IPS-18a (cell line): ENCODE results near the gene ABTB2.

Experiments used
- H3K27ac ChIP-seq: one replicate; pipeline ENCODE4 v1.5.1; 2013; ENCODE audit warnings: low read length
- H3K27me3 ChIP-seq: one replicate; pipeline ENCODE4 v1.6.1; 2013; ENCODE audit warnings: mild to moderate bottlenecking, low read length; ENCODE audit not compliant: control insufficient read depth, insufficient read depth
- H3K36me3 ChIP-seq: one replicate; pipeline ENCODE4 v1.6.1; 2013; ENCODE audit warnings: low read depth, low read length; ENCODE audit not compliant: control insufficient read depth
- H3K4me1 ChIP-seq: one replicate; pipeline ENCODE4 v1.6.1; 2013; ENCODE audit warnings: low read depth, low read length; ENCODE audit not compliant: control insufficient read depth
- H3K4me3 ChIP-seq: one replicate; pipeline ENCODE4 v1.5.1; 2013; ENCODE audit warnings: low read length
- H3K9ac ChIP-seq: one replicate; pipeline ENCODE4 v1.6.1; 2013; ENCODE audit warnings: mild to moderate bottlenecking, low read length, moderate library complexity
- H3K9me3 ChIP-seq: one replicate; pipeline ENCODE4 v1.6.1; 2013; ENCODE audit warnings: low read depth, low read length; ENCODE audit not compliant: control insufficient read depth

The ABTB2 gene

GRCh38 chr11:34213366-34213765 is 144.4 kb downstream of the ABTB2 start:
- no peaks in the 10 kb centered on the region for H3K4me1 ChIP-seq

GRCh38 chr11:34212566-34212965 is 145.2 kb downstream of the ABTB2 start:
- Histone ChIP-seq H3K9ac (no peak overlapping the region), H3K36me3 (no peaks in the 10 kb centered on the region), H3K27ac (no peak overlapping the region), H3K4me3 (no peak overlapping the region), H3K27me3 (no peaks in the 10 kb centered on the region), H3K9me3 (no peaks in the 10 kb centered on the region), H3K4me1 (no peaks in the 10 kb centered on the region)

More at GRCh38 chr11:34213366-34213765, 144.4 kb downstream of the ABTB2 start:
- H3K9me3 ChIP-seq, result no peaks in the 10 kb centered on the region
- no peaks in the 10 kb centered on the region for H3K36me3 ChIP-seq
- no peak overlapping the region for H3K4me3 ChIP-seq
- H3K9ac ChIP-seq, result no peak overlapping the region
- no peaks in the 10 kb centered on the region for H3K27me3 ChIP-seq
- H3K27ac ChIP-seq, result no peak overlapping the region

- H3K27me3 ChIP-seq, result no peaks in the 10 kb centered on the region
- peaks cover 14% of the 10 kb centered on the region for H3K4me1 ChIP-seq
- no peaks in the 10 kb centered on the region for H3K9me3 ChIP-seq
- no peak overlapping the region for H3K27ac ChIP-seq
- no peak overlapping the region for H3K4me3 ChIP-seq
- H3K36me3 ChIP-seq, result no peaks in the 10 kb centered on the region
- no peak overlapping the region for H3K9ac ChIP-seq
These were observed 148.0 kb downstream of the ABTB2 start for GRCh38 chr11:34209809-34210208.

- H3K27ac ChIP-seq, result no peak overlapping the region
- H3K4me1 ChIP-seq, result peaks cover 17% of the 10 kb centered on the region
- H3K4me3 ChIP-seq, result no peak overlapping the region
- no peak overlapping the region for H3K9ac ChIP-seq
- H3K9me3 ChIP-seq, result no peaks in the 10 kb centered on the region
- H3K27me3 ChIP-seq, result no peaks in the 10 kb centered on the region
- no peaks in the 10 kb centered on the region for H3K36me3 ChIP-seq
These were observed 149.3 kb downstream of the ABTB2 start for GRCh38 chr11:34208266-34209135.

- H3K36me3 ChIP-seq, result no peaks in the 10 kb centered on the region
- H3K4me3 ChIP-seq, result no peak overlapping the region
- H3K27ac ChIP-seq, result no peak overlapping the region
- no peak overlapping the region for H3K9ac ChIP-seq
- peaks cover 17% of the 10 kb centered on the region for H3K4me1 ChIP-seq
- no peaks in the 10 kb centered on the region for H3K27me3 ChIP-seq
- H3K9me3 ChIP-seq, result no peaks in the 10 kb centered on the region
These were observed 150.2 kb downstream of the ABTB2 start for GRCh38 chr11:34207487-34208180.

GRCh38 chr11:34206407-34207300 is 151.2 kb downstream of the ABTB2 start:
- Histone ChIP-seq H3K36me3 (no peaks in the 10 kb centered on the region), H3K27ac (no peak overlapping the region), H3K4me1 (peaks cover 17% of the 10 kb centered on the region), H3K27me3 (no peaks in the 10 kb centered on the region), H3K9me3 (no peaks in the 10 kb centered on the region), H3K4me3 (no peak overlapping the region), H3K9ac (no peak overlapping the region)

- H3K36me3 ChIP-seq, result no peaks in the 10 kb centered on the region
- no peak overlapping the region for H3K27ac ChIP-seq
- H3K9ac ChIP-seq, result no peak overlapping the region
- H3K27me3 ChIP-seq, result no peaks in the 10 kb centered on the region
- H3K4me1 ChIP-seq, result peaks cover 20% of the 10 kb centered on the region
- no peak overlapping the region for H3K4me3 ChIP-seq
- H3K9me3 ChIP-seq, result no peaks in the 10 kb centered on the region
These were observed 152.3 kb downstream of the ABTB2 start for GRCh38 chr11:34205326-34206035.

- H3K36me3 ChIP-seq, result no peaks in the 10 kb centered on the region
- H3K4me3 ChIP-seq, result no peak overlapping the region
- H3K9me3 ChIP-seq, result no peaks in the 10 kb centered on the region
- H3K27ac ChIP-seq, result no peak overlapping the region
- peaks cover 20% of the 10 kb centered on the region for H3K4me1 ChIP-seq
- no peaks in the 10 kb centered on the region for H3K27me3 ChIP-seq
- no peak overlapping the region for H3K9ac ChIP-seq
These were observed 153.2 kb downstream of the ABTB2 start for GRCh38 chr11:34204396-34205279.

GRCh38 chr11:34203377-34203871 is 154.4 kb downstream of the ABTB2 start:
- Histone ChIP-seq H3K27ac (no peak overlapping the region), H3K4me1 (peaks cover 20% of the 10 kb centered on the region), H3K36me3 (no peaks in the 10 kb centered on the region), H3K27me3 (no peaks in the 10 kb centered on the region), H3K4me3 (no peak overlapping the region), H3K9me3 (no peaks in the 10 kb centered on the region), H3K9ac (no peak overlapping the region)

GRCh38 chr11:34201129-34201528 is 156.7 kb downstream of the ABTB2 start:
- no peak overlapping the region for H3K27ac ChIP-seq
- H3K9me3 ChIP-seq, result no peaks in the 10 kb centered on the region
- H3K9ac ChIP-seq, result no peak overlapping the region
- H3K27me3 ChIP-seq, result no peaks in the 10 kb centered on the region
- no peak overlapping the region for H3K4me3 ChIP-seq
- no peaks in the 10 kb centered on the region for H3K36me3 ChIP-seq
- H3K4me1 ChIP-seq, result peaks cover 11% of the 10 kb centered on the region
